Adrenal gland (tissue), 5 donors: ENCODE data around the gene SUSD6.

ENCODE experiments used
- POLR2A ChIP-seq, 2 donors: fragments of 450-650 bp; IDR thresholded peaks; one replicate each; pipeline ENCODE4 v1.6.1; 2017; ENCODE audit warnings: antibody characterized with exemption in 2 of 2, mild to moderate bottlenecking in 2 of 2, moderate library complexity in 1 of 2
- TF ChIP-seq, protein P1 (sequence below), 6 experiments: fragments of 450-650 bp in 4 of 6; fragments of 200-600 bp in 2 of 6; sonication (generic) in 1 of 6; IDR thresholded peaks; 1 replicate in 5 of 6; 2 replicates in 1 of 6; pipeline versions ENCODE4 v1.5.1 to v1.8.0; 2016 to 2021; ENCODE audit warnings: antibody characterized with exemption in 6 of 6, mild to moderate bottlenecking in 2 of 6, moderate library complexity in 1 of 6
- donor health status: DM: no; HTN: no; CAD: no.

DNA sequence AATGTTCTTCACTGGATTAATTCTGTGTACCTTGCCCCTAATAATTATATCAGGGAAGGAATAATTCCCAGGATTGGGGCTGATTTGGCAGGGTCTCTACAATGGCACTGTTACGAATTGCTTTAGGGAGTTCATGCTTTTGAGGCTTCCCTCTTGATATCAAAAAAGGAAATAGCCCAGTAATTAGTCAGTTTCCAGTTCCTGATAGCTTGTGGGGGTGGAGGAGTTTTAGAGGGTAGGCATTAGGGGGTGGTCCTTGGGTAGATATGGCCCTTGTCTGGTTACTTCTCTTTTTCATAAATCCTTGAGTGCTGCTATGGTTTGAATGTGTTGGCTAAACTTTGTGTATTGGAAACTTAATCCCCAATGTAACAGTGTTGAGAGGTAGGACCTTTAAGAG, 149.4 kb downstream of the SUSD6 start:
- TF ChIP-seq, protein P1, sequence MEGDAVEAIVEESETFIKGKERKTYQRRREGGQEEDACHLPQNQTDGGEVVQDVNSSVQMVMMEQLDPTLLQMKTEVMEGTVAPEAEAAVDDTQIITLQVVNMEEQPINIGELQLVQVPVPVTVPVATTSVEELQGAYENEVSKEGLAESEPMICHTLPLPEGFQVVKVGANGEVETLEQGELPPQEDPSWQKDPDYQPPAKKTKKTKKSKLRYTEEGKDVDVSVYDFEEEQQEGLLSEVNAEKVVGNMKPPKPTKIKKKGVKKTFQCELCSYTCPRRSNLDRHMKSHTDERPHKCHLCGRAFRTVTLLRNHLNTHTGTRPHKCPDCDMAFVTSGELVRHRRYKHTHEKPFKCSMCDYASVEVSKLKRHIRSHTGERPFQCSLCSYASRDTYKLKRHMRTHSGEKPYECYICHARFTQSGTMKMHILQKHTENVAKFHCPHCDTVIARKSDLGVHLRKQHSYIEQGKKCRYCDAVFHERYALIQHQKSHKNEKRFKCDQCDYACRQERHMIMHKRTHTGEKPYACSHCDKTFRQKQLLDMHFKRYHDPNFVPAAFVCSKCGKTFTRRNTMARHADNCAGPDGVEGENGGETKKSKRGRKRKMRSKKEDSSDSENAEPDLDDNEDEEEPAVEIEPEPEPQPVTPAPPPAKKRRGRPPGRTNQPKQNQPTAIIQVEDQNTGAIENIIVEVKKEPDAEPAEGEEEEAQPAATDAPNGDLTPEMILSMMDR (IDR thresholded peaks at IDR 0.05), result no peak
- TF ChIP-seq POLR2A (IDR thresholded peaks at IDR 0.05), result no peak
